H9 (cell line): ENCODE measurements around the gene PBX1. TPM values are rescaled to one million over a fixed set of nuclear protein-coding genes. Genes with fewer than 3 reads are reported as not detected.
A peak's percentile ranks its signal among the peaks of the same experiment; 100 is the strongest.

Experiments
- DNase-seq: peaks from one replicate; pipeline ENCODE4 v3.0.0-alpha.2; 2017
- H2AFZ ChIP-seq: one replicate; pipeline ENCODE4 v1.6.1; 2013; ENCODE audit warnings: mild to moderate bottlenecking, low read length, control low read depth, moderate library complexity
- H2AK5ac ChIP-seq: 2 replicates; pipeline ENCODE4 v1.6.1; 2013; ENCODE audit warnings: low read length, control low read depth, mixed read lengths; ENCODE audit not compliant: insufficient read length
- H2BK120ac ChIP-seq: one replicate; pipeline ENCODE4 v1.6.1; 2013; ENCODE audit warnings: low read depth, mild to moderate bottlenecking, low read length, control low read depth, inconsistent platforms; ENCODE audit not compliant: poor library complexity, severe bottlenecking
- H2BK12ac ChIP-seq: 2 replicates; pipeline ENCODE4 v1.6.1; 2013; ENCODE audit warnings: low read length, control low read depth, mixed read lengths, low read depth; ENCODE audit not compliant: insufficient read length
- H2BK15ac ChIP-seq: 2 replicates; pipeline ENCODE4 v1.6.1; 2013; ENCODE audit warnings: low read depth, low read length, control low read depth
- H2BK20ac ChIP-seq: one replicate; pipeline ENCODE4 v1.6.1; 2013; ENCODE audit warnings: low read depth, mild to moderate bottlenecking, low read length, control low read depth, inconsistent platforms; ENCODE audit not compliant: poor library complexity, severe bottlenecking
- H2BK5ac ChIP-seq: 2 replicates; pipeline ENCODE4 v1.6.1; 2013; ENCODE audit warnings: low read length, control low read depth, mixed read lengths; ENCODE audit not compliant: insufficient read length
- H3K14ac ChIP-seq: 2 replicates; pipeline ENCODE4 v1.6.1; 2013; ENCODE audit warnings: low read length, control low read depth; ENCODE audit not compliant: insufficient read depth
- H3K18ac ChIP-seq: 2 replicates; pipeline ENCODE4 v1.6.1; 2013; ENCODE audit warnings: low read depth, mild to moderate bottlenecking, mixed read lengths, low read length, control low read depth; ENCODE audit not compliant: insufficient read length
- H3K23ac ChIP-seq: 2 replicates; pipeline ENCODE4 v1.6.1; 2013; ENCODE audit warnings: low read length, control low read depth, mixed read lengths, low read depth; ENCODE audit not compliant: insufficient read length
- H3K23me2 ChIP-seq: 2 replicates; pipeline ENCODE4 v1.6.1; 2013; ENCODE audit warnings: low read depth, mild to moderate bottlenecking, mixed read lengths, low read length, control low read depth; ENCODE audit not compliant: insufficient read length, poor library complexity, severe bottlenecking
- H3K27ac ChIP-seq: 2 replicates; pipeline ENCODE4 v1.5.1; 2013; ENCODE audit warnings: low read length, control low read depth, mixed read lengths, low read depth; ENCODE audit not compliant: insufficient read length
- H3K27me3 ChIP-seq: 2 replicates; pipeline ENCODE4 v1.6.1; 2013; ENCODE audit warnings: low read length, control low read depth, inconsistent platforms; ENCODE audit not compliant: insufficient read depth
- H3K4ac ChIP-seq: 2 replicates; pipeline ENCODE4 v1.6.1; 2013; ENCODE audit warnings: low read depth, mild to moderate bottlenecking, control low read depth, inconsistent platforms, low read length, moderate library complexity
- H3K4me1 ChIP-seq: 2 replicates; pipeline ENCODE4 v1.6.1; 2013; ENCODE audit warnings: low read length, control low read depth, inconsistent platforms; ENCODE audit not compliant: insufficient read depth
- H3K4me2 ChIP-seq: 2 replicates; pipeline ENCODE4 v1.6.1; 2013; ENCODE audit warnings: low read length, control low read depth, mixed read lengths; ENCODE audit not compliant: insufficient read length, insufficient read depth
- H3K56ac ChIP-seq: 2 replicates; pipeline ENCODE4 v1.6.1; 2013; ENCODE audit warnings: low read depth, mild to moderate bottlenecking, mixed read lengths, low read length, control low read depth; ENCODE audit not compliant: insufficient read length
- H3K79me1 ChIP-seq: 2 replicates; pipeline ENCODE4 v1.6.1; 2013; ENCODE audit warnings: low read depth, mild to moderate bottlenecking, moderate library complexity, low read length, control low read depth, inconsistent platforms; ENCODE audit not compliant: insufficient read depth, poor library complexity, severe bottlenecking
- H3K79me2 ChIP-seq: 2 replicates; pipeline ENCODE4 v1.6.1; 2013; ENCODE audit warnings: low read length, control low read depth, inconsistent platforms; ENCODE audit not compliant: insufficient read depth
- H3K9ac ChIP-seq: 2 replicates; pipeline ENCODE4 v1.6.1; 2013; ENCODE audit warnings: low read length, control low read depth, mixed read lengths; ENCODE audit not compliant: insufficient read length; ENCODE audit errors: extremely low read depth
- H3K9me3 ChIP-seq: one replicate; pipeline ENCODE4 v1.6.1; 2013; ENCODE audit warnings: low read depth, low read length, inconsistent platforms; ENCODE audit not compliant: control insufficient read depth
- H3T11ph ChIP-seq: one replicate; pipeline ENCODE4 v1.6.1; 2013; ENCODE audit warnings: mild to moderate bottlenecking, low read length, control low read depth, inconsistent platforms
- H4K20me1 ChIP-seq: one replicate; pipeline ENCODE4 v1.6.1; 2013; ENCODE audit not compliant: control insufficient read depth, insufficient read length, insufficient read depth
- H4K5ac ChIP-seq: 2 replicates; pipeline ENCODE4 v1.6.1; 2013; ENCODE audit warnings: low read depth, mild to moderate bottlenecking, mixed read lengths, low read length, control low read depth; ENCODE audit not compliant: insufficient read length
- H4K8ac ChIP-seq: replicated peaks from 2 replicates; pipeline ENCODE4 v1.6.1; 2013; ENCODE audit warnings: low read length, control low read depth, mixed read lengths, low read depth; ENCODE audit not compliant: insufficient read length
- H4K91ac ChIP-seq: 2 replicates; pipeline ENCODE4 v1.6.1; 2013; ENCODE audit warnings: low read depth, mild to moderate bottlenecking, moderate library complexity, mixed read lengths, low read length, control low read depth; ENCODE audit not compliant: insufficient read length
- H3K27ac Mint-ChIP-seq, 3 experiments: 2 replicates in 2 of 3; 3 replicates in 1 of 3; pipeline ENCODE4 v1.8.0; 2020 to 2021; ENCODE audit warnings: mixed read lengths in 3 of 3, mild to moderate bottlenecking in 1 of 3, moderate library complexity in 1 of 3
- H3K27me3 Mint-ChIP-seq: 2 replicates; pipeline ENCODE4 v1.8.0; 2021; ENCODE audit warnings: low read depth, mild to moderate bottlenecking, moderate library complexity, mixed read lengths
- H3K36me3 Mint-ChIP-seq, 3 experiments: 2 replicates in 2 of 3; 3 replicates in 1 of 3; pipeline ENCODE4 v1.8.0; 2020 to 2021; ENCODE audit warnings: low read depth in 3 of 3, mixed read lengths in 3 of 3; ENCODE audit not compliant: insufficient read depth in 1 of 3
- H3K4me1 Mint-ChIP-seq, 2 experiments: 2 replicates each; pipeline ENCODE4 v1.8.0; 2020; ENCODE audit warnings: mixed read lengths in 2 of 2
- H3K4me3 Mint-ChIP-seq, 2 experiments: 2 replicates in 1 of 2; 3 replicates in 1 of 2; pipeline ENCODE4 v1.8.0; 2020 to 2021; ENCODE audit warnings: mild to moderate bottlenecking in 2 of 2, mixed read lengths in 2 of 2, moderate library complexity in 1 of 2
- H3K9me3 Mint-ChIP-seq, 2 experiments: 2 replicates in 1 of 2; 3 replicates in 1 of 2; pipeline ENCODE4 v1.8.0; 2020; ENCODE audit warnings: mild to moderate bottlenecking in 2 of 2, mixed read lengths in 2 of 2, moderate library complexity in 1 of 2
- WGBS: extraction: QIAGEN DNeasy Blood & Tissue Kit; methylation state at CpG from one replicate; pipeline ENCODE4 v1.1.7; 2013; ENCODE audit warnings: missing lambda C conversion rate, low lambda C conversion rate, mixed read lengths; ENCODE audit not compliant: insufficient read length; ENCODE audit errors: extremely low coverage; 5-methylcytosine and 5-hydroxymethylcytosine counted together
- total RNA-seq: library from RNA; stranded (reverse); gene quantifications from 2 replicates; pipeline ENCODE4 v1.2.1, GENCODE V29; 2021
- TF ChIP-seq, protein P1 (sequence below): fragments of 200-600 bp; sonication (generic); conservative IDR thresholded peaks from 3 replicates; pipeline ENCODE4 v1.8.0; 2021; ENCODE audit warnings: antibody characterized with exemption, mild to moderate bottlenecking

Gene PBX1
- total RNA-seq, 1 experiment from 2014 or later: 142 TPM

DNA sequence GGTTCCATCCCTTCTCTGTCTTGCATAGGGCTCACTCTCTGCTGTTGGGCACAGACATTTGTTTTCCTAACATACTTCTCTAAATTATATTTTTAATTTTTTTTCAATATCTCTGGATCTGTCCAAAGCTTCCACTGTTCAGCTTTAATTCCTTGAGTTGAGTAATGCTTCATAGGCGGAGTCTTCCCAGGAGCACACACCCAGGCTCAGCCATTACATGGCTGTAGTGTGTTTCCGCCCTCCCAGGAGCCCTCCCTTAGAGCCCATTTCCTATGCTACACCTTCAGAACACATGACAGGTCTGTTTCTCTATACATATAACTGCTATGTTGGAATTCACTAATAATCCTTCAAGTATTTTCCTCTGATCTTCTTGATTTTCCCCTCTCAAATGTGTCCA is 297.4 kb downstream of the PBX1 start:
- Histone ChIP-seq H3K23me2 (no peaks in the 10 kb centered on the region), H3K4me1 (peaks cover 4% of the 10 kb centered on the region; the same call in 1 of the 2 replicates), H4K5ac (no peak overlapping the region), H3T11ph (no peak overlapping the region), H2AFZ (no peak overlapping the region), H3K27me3 (no peaks in the 10 kb centered on the region), H3K4ac (no peak overlapping the region), H3K79me2 (no peaks in the 10 kb centered on the region), H3K23ac (no peak overlapping the region), H2BK20ac (no peak overlapping the region), H3K9ac (no peak overlapping the region), H2AK5ac (no peak overlapping the region), H2BK15ac (no peak overlapping the region), H4K8ac (no peak overlapping the region), H3K9me3 (no peaks in the 10 kb centered on the region), H3K79me1 (no peaks in the 10 kb centered on the region), H3K18ac (no peak overlapping the region), H2BK5ac (no peak overlapping the region), H3K14ac (no peak overlapping the region), H4K20me1 (no peaks in the 10 kb centered on the region), H3K4me2 (no peak overlapping the region), H3K27ac (no peak overlapping the region), H4K91ac (no peak overlapping the region), H3K56ac (no peak overlapping the region), H2BK120ac (no peak overlapping the region), H2BK12ac (no peak overlapping the region)
- H3K27me3 Mint-ChIP-seq: peaks cover 9% of the 10 kb centered on the region
- no peaks in the 10 kb centered on the region for H3K36me3 Mint-ChIP-seq
- TF ChIP-seq, protein P1, sequence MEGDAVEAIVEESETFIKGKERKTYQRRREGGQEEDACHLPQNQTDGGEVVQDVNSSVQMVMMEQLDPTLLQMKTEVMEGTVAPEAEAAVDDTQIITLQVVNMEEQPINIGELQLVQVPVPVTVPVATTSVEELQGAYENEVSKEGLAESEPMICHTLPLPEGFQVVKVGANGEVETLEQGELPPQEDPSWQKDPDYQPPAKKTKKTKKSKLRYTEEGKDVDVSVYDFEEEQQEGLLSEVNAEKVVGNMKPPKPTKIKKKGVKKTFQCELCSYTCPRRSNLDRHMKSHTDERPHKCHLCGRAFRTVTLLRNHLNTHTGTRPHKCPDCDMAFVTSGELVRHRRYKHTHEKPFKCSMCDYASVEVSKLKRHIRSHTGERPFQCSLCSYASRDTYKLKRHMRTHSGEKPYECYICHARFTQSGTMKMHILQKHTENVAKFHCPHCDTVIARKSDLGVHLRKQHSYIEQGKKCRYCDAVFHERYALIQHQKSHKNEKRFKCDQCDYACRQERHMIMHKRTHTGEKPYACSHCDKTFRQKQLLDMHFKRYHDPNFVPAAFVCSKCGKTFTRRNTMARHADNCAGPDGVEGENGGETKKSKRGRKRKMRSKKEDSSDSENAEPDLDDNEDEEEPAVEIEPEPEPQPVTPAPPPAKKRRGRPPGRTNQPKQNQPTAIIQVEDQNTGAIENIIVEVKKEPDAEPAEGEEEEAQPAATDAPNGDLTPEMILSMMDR: no peak
- no CpG with 5 or more reads among the region's 2 CpGs for WGBS
- H3K27ac Mint-ChIP-seq: peak overlapping the region in 1 of 3 experiments; percentile 63; a peak in 2 of 7 replicates
- peaks cover 18 to 21% of the 10 kb centered on the region in 2 experiments for H3K4me1 Mint-ChIP-seq
- no peak for DNase-seq
- H3K4me3 Mint-ChIP-seq: no peak overlapping the region
- H3K9me3 Mint-ChIP-seq: no peaks in the 10 kb centered on the region
